MM.1S (cell line): ENCODE results near the gene ELOB.

Source experiments
- CTCF ChIP-seq: fragments of 300-600 bp; sonication (generic); IDR thresholded peaks from 2 replicates; pipeline ENCODE4 v1.5.1; 2016; ENCODE audit warnings: antibody characterized with exemption, low read length, mixed read lengths
- EZH2 ChIP-seq: fragments of 300-600 bp; sonication (generic); optimal IDR thresholded peaks from 2 replicates; pipeline ENCODE3; 2017; ENCODE audit warnings: low read depth, mild to moderate bottlenecking, antibody characterized with exemption, low read length, mixed read lengths
- EZH2phosphoT487 ChIP-seq: fragments of 300-600 bp; sonication (generic); IDR thresholded peaks from 2 replicates; pipeline ENCODE4 v1.6.1; 2018; ENCODE audit warnings: antibody characterized with exemption, low read length

- TF ChIP-seq EZH2phosphoT487 (no peak), EZH2 (no peak), CTCF (no peak)
Measured at GRCh38 chr16:2798723-2799204, 21.7 kb upstream of the ELOB start.
